ENCODE results near the gene HIPK3. TPM values are rescaled to one million over a fixed set of nuclear protein-coding genes. Genes with fewer than 3 reads are reported as not detected.

The HIPK3 gene
- total and polyA plus RNA-seq, 9 of the 15 experiments (the other 6 are each of a cell fraction or from before 2014, with no cell fraction given): 2.3 to 19.6 (median 7.5) TPM

- TF ChIP-seq, protein P1, sequence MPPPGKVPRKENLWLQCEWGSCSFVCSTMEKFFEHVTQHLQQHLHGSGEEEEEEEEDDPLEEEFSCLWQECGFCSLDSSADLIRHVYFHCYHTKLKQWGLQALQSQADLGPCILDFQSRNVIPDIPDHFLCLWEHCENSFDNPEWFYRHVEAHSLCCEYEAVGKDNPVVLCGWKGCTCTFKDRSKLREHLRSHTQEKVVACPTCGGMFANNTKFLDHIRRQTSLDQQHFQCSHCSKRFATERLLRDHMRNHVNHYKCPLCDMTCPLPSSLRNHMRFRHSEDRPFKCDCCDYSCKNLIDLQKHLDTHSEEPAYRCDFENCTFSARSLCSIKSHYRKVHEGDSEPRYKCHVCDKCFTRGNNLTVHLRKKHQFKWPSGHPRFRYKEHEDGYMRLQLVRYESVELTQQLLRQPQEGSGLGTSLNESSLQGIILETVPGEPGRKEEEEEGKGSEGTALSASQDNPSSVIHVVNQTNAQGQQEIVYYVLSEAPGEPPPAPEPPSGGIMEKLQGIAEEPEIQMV (tag; conservative IDR thresholded peaks at IDR 0.05; ENCODE audit: low read depth): no peak
- TF ChIP-seq PRPF4 (IDR thresholded peaks at IDR 0.05; ENCODE audit: insufficient read depth, low read depth, low read length, poor library complexity, severe bottlenecking) (no peak), SRF (CRISPR knock-in tag; IDR thresholded peaks at IDR 0.05) (no peak), CBFA2T3 (IDR thresholded peaks at IDR 0.05) (no peak), MED1 (CRISPR knock-in tag; IDR thresholded peaks at IDR 0.05; ENCODE audit: borderline replicate concordance) (no peak), ELF2 (CRISPR knock-in tag; IDR thresholded peaks at IDR 0.05) (no peak), ZNF699 (CRISPR knock-in tag; IDR thresholded peaks at IDR 0.05; ENCODE audit: insufficient replicate concordance) (no peak), LARP7 (IDR thresholded peaks at IDR 0.05) (no peak), NONO (IDR thresholded peaks at IDR 0.05; ENCODE audit: low read depth in 2 of 2, low read length in 1 of 2) (no peak), CBX3 (IDR thresholded peaks at IDR 0.05; ENCODE audit: borderline replicate concordance in 1 of 2, low read length in 2 of 2) (no peak), MIER1 (IDR thresholded peaks at IDR 0.05; ENCODE audit: low read depth) (no peak), ZNF274 (IDR thresholded peaks at IDR 0.05; ENCODE audit: borderline replicate concordance, low read depth, low read length) (no peak), ZNF79 (CRISPR knock-in tag; IDR thresholded peaks at IDR 0.05; ENCODE audit: low read depth) (no peak), KLF6 (CRISPR knock-in tag; IDR thresholded peaks at IDR 0.05; ENCODE audit: borderline replicate concordance) (no peak)
These were observed 27.6 kb downstream of the HIPK3 start (continued) for GRCh38 chr11:33284818-33285217.
